Lower leg skin (tissue), 3 donors: ENCODE data around the gene GPR132.

Source experiments
- POLR2A ChIP-seq, 2 donors: fragments of 450-650 bp; IDR thresholded peaks; one replicate each; pipeline ENCODE4 v1.6.1; 2016 to 2017; ENCODE audit warnings: antibody characterized with exemption in 2 of 2, mild to moderate bottlenecking in 1 of 2, moderate library complexity in 1 of 2
- TF ChIP-seq, protein P1 (sequence below), 3 donors: fragments of 450-650 bp; IDR thresholded peaks; one replicate each; pipeline ENCODE4 v1.5.1; 2016; ENCODE audit warnings: antibody characterized with exemption in 3 of 3, mild to moderate bottlenecking in 3 of 3, moderate library complexity in 2 of 3

DNA sequence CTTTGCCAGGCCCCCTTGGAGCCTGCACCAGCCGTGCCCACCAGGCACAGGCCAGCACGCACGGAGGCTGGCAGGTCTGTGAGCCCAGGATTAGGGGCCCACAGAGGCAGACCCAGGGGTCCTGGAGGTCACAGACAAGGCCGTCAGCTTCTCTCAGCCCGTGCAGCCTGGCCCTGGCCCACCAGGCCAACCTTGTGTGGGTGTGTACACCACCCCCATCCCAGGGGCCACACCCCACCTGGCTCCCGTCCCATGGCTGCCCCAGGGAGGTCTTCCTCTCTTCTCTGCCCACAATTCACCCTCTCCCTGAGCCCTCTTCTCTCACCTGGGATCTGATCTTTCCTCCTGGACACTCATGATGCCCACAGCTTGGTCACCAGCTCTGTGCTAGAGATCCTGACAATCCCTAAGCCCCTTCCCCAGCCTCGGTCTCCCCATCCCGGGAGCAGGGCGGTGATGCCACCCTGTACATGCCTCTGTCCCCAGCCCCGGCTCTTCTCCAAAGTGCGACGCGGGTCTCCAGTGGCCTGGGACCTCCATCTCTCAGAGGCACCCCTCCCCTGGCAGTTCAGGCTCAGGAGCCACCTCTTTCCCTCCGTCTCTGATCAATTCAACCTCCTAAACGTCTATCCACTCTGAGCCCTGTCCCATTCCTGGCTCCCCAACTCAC lies 31.1 kb upstream of the GPR132 start:
- TF ChIP-seq, protein P1, sequence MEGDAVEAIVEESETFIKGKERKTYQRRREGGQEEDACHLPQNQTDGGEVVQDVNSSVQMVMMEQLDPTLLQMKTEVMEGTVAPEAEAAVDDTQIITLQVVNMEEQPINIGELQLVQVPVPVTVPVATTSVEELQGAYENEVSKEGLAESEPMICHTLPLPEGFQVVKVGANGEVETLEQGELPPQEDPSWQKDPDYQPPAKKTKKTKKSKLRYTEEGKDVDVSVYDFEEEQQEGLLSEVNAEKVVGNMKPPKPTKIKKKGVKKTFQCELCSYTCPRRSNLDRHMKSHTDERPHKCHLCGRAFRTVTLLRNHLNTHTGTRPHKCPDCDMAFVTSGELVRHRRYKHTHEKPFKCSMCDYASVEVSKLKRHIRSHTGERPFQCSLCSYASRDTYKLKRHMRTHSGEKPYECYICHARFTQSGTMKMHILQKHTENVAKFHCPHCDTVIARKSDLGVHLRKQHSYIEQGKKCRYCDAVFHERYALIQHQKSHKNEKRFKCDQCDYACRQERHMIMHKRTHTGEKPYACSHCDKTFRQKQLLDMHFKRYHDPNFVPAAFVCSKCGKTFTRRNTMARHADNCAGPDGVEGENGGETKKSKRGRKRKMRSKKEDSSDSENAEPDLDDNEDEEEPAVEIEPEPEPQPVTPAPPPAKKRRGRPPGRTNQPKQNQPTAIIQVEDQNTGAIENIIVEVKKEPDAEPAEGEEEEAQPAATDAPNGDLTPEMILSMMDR (IDR thresholded peaks at IDR 0.05): no peak
- TF ChIP-seq POLR2A (IDR thresholded peaks at IDR 0.05): no peak
